ENCODE data around the gene GCK.
"Not testable (repeated sequence)": the region's sequence is repeated elsewhere in the genome, so short reads cannot be mapped to it uniquely, and the experiment has no call there.

The GCK gene

DNA sequence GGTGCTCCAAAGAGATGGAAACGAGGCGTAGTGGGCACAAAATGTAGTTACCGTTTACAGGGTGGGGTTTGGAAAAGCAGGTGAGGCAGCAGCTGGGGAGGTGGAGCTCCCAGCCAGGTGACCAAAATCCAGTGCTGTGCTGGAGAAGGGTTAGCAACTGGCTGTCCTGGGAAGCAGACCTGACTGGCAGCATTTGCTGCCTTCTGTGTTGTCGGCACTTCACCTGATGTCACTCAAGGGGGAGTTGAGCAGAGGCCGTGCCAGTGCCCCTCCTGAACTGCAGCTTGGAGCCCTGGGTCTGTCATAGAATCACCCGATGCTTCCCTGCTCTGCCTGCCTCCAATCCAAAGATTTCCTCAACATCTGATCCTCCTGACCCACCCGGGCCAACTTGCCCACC is 12.8 kb downstream of the GCK start:
- no peak for DNase-seq

DNA sequence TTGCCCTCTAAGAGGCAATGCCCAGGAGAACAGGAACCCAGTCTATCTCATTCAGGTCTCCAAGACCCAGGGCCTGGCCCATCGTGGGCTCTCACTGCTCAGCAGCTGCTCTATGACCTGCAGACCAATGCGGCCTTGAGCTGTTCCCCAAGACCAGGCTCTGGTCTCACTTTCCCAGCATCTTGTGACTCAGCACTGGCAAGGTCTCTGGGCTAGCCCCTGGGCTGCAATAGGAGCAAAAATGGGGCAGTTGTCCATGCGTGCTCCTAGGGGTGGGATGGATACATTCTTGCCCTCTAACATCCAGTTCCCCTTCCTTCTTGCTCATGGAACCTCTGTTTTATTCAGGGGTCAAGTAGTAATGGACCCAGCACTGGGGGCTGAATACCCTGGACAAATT is 13.5 kb downstream of the GCK start:
- DNase-seq, result no peak

DNA sequence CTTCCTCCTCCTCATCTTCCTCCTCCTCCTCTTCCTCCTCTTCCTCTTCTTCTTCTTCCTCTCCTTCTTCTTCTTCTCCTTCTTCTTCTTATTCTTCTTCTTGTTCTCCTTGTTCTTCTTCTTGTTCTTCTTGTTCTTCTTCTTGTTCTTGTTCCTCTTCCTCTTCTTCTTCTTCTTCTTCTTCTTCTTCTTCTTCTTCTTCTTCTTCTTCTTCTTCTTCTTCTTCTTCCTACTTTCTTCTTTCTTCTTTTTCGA is 14.6 kb downstream of the GCK start:
- DNase-seq, result not testable (repeated sequence)

DNA sequence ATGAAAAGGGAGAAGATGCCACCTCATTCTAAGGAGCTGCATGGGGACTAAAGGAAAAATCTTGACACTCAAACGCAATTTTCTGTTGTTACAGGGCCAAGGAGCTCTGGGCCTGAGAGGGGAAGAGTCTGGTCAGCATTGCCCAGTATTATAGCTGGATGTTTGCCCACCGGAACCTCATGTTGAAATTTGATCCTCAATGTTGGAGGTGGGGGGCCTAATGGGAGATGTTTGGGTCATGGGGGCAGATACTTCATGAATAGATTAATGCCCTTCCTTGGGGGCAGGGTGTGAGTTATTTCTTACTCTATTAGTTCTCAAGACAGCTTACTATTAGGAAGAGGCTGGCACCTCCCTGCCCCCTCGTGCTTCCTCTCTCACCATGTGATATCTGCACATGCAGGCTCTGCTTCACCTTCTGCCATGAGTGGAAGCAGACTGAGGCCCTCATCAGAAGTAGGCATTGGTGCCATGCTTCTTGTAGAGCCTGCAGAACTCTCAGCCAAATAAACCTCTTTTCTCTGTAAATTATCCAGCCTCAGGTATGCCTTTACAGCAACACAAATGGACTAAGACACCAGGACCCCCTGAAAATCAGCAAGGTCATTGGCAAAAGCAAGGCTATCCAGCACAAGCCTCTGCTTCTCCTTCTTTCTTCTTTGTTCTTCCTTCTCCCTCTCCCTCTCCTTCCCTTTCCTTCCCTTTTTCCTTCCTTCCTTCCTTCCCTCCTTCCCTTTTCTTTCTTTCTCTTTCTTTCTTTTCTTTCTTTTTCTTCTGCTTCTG is 15.1 kb downstream of the GCK start:
- DNase-seq, result no peak

DNA sequence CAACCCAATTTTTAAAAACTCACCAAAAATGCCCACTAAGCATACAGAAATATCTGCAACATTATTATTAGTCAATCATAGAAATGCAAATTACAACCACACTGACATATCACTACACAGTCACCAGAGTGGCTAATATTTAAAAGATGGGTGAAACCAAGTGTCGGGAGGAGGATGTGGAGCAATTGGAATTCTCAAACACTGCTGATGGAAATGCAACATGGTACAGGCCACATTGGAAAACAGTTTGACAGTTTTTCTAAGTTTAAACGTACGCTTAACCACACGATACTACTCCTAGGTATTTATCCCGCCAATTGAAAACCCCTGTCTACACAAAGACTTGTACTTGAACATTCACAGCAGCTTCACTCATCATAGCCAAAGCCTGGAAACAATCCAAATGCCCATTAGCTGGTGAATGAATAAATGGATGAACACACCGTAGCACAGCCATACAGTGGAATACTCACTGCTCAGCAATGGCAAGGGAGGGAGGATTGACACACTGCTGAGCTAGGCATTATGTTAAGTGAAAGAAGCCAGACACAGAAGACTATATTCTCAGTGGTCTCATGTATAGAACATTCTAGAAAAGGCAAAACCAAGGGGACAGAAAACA is 16.3 kb downstream of the GCK start:
- DNase-seq, result no peak

DNA sequence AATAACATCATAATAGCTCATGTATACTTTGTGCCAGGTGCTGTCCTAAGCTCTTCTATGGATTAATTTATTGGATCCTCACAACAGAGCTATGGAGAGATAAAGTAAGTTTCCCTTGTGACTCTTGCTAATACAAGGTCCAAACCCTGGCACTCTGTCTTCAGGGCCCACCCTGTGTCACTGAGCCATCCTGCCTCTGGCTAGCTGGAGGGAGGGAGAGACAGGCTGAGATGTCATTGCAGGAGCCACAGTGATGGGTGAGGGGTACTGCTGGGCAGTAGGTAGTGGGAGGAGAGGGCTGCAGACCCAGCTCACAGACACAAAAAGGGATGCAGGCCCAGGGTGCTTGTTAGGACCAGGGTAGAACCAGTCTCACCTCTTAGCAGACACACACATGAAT is 16.9 kb downstream of the GCK start:
- DNase-seq, result no peak

DNA sequence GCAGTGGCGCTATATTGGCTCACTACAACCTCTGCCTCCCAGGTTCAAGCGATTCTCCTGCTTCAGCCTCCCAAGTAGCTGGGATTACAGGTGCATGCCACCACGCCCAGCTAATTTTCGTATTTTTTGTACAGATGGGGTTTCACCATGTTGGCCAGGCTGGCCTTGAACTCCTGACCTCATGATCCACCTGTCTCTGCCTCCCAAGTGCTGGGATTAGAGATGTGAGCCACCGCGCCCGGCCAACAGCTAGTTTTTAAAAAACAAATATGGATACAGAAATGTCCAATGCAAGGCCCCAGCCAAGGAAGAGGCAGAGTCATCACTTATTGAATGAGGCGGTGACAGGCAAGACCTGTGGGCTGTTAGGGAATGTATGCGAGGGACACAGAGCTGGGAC is 17.3 kb downstream of the GCK start:
- DNase-seq, result not testable (repeated sequence)

DNA sequence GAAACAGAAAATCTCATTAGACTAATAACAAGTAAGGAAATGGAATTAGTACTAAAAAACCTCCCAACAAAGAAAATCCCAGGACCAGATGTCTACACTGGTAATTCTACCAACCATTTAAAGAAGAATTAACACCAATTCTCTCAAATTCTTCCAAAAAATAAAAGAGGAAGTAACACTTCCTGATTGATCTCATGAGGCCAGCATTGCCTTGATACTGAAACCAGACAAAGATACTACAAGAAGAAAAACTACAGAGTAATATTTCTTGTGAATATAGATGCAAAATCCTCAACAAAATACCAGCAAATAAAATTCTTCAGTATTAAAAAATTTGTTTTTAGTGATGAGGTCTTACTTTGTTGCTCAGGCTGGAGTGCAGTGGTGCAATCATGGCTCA is 21.3 kb downstream of the GCK start:
- no peak for DNase-seq

DNA sequence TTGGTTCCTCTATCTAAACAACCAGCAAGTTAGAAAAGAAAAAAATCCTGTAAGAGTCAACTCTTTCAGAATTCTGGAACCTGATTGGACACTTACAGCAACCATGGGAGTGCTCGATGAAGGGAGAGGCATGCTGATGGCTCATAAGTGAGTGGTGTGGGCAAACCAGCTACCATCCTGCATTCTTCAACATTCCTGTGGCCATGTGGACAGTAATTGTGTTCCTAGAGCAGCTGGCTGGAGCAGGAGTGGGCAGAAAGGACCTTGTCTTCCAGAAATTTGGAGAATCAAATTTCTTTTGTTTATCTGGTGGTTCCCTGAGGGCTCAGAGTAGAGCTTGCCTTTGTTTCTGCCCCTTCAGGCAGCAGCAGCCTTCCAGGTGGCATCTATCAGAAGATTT is 25.6 kb downstream of the GCK start:
- DNase-seq, result no peak

DNA sequence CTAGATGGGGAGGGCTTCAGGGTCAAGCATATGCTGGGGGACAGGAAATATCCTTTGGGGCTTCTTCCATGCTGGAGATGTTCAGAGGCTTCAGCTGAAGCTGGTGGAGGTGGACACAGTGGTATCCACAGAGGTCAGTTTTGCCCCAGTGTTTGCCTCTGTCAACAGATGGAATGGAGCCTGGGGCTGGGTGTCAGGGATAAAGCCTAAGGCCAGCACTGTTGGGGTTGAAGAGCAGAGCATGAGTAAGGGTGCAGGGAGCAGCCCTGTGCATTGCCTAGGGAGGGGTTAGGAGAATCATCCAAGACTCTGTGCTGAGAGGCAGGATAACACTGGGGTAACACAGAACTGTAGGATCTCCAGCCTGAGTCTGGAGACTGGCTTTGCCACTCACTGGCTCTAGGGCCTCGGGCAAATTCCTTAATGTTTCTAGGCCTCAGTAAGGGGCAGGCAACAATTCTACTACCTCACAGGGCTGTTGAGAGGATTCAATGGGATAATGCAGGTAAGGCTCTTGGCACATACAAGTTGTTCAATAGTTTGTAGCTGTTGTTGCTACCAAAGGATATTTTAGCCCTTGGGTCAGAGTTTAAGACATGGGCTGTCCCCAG is 26.3 kb downstream of the GCK start:
- no peak for DNase-seq

DNA sequence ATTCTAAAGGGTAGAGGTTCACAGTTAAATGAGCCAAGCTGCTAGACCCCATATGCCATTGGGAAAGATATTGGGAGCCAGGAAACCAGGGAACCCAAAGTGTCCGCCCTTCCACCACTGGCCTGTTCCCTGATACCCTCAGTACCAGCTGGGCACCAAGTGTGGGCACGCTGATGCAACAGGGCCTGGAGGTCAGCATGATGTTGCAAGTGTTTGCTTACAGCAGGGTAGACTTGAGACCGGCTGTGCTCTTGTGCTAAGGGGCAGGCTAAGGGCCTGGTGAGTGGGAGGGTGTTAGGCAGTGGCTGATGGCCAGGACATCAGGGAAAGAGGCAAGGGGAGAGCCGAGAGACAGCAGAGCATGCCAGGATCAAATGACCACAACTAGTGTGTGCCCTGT is 27.1 kb downstream of the GCK start:
- no peak for DNase-seq

DNA sequence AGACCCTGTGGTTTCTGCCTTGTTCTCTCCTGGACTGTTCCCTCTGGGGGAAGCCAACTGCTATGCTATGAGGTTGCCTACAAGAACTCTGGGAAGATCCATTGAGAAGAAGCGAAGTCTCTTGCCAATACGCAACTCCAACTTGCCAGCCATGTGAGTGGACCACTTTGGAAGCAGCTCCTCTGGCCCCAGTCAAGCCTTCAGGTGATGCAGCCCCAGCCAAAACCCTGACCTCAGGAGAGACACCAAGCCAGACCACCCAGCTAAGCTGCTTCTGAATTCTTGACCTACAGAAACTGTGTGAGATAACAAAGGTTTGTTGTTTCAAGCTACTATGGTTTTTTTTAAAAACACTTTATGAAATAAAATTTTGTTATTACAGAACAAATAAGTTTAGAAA is 27.9 kb downstream of the GCK start:
- no peak for DNase-seq

DNA sequence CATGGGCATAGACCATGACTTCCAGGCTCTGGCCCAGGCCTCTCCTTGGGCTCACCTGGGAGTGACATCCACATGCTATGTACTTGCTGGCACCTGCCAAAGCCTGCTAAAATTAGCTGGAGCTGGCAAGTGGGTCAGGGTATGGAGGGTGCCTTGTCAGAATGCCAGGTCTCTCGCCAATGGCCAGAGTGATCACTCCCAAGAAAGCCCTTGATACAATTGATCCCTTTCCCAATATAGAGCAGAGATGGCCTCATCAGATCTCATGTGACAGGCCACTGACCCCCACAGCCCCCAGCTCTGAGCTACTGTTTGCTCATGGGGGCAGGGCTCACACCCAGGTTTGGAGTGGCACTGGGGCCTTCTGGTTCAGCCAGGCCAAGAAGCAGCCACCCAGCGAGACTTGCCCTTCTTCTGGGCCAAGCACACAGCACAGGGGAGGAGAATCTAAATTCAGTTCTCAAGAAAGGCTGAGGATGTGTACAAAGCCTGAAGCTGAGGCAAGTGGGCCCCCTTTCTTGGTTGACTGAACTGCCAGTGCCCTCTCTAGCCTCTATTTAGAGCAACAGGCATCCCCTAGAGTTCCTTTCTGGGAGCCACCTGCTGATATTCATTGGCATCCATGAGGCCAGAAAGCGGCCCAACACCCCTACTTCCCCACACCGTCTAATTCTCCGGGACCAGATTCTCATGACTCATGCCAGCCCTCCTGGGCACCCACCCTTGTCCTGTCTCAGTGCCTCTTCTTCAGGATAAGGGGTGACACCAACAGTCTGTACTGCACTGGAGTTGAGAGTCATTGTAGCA is 29.2 kb downstream of the GCK start:
- no peak for DNase-seq

DNA sequence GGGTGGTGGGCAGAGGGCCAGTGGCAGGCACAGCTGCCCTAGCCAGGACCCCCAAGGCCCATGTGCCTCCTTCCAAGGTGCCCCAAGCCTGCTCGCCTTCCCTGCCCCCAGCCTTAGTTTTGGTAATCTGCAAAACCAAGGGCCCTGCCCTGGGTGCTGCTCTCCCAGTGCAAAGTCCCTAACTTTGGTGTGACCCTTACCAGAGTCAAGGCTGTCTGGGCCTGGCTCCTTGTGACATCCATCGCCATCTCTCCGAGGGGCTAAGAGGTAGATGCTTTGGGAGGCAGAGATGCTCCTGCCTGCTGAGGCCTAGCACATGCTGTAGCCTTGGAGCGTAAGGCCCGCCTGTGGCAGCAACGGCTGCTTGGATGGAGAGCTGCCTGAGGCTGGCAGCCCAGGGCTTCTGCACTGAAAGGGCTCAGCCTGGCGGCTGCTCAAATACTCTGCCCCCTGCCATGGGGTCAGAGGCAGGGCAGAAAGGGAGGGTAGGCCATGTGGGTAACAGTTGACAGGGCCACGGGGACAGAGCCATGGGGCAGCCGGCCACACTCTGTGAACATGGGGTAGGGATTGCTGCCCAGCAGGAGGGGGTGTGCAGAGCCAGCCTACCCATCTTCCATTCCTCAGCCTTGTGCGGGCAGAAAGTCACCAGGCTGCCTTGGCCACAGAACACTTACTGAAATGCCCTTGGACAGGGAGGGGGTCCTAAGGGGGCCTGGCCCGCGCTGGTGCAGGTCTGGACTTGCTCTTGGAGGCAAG is 30.2 kb downstream of the GCK start:
- no peak for DNase-seq

DNA sequence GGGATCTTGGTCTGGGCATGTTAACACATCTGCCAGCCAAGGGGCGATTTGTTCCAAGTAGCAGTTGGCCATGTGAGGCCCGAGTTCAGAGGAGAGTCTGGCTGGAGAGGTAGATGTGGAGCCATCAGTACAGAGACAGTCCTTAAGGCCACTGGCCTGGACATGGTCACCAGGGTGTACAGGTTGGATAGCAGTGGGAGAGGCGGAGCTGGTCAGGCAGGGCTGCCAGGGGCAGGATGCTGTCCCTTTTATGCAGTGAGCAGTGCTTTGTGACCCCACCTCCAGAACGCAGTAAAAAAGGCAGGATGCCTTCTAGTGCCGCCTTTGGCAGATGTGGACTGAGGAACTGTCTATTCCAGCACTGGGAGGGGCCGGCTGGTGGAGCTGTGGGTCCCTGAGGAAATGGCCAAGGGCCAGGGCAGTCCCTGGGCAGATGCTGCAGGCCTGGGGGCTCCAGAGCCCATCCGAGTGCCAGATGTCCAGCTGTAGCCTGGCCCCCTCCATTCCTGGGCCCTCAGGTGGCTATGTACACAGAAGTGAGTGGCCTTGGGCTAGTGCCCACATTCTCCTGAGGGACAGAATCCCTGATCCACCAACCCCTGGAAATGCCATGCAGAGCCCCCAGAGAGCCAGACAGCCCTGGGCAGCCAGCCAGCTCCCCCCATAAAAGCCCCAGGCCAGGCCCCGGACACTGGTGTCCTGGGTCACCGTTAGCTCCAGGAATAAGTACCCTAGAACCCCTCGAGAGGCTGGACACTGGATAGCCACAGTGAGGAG is 31.0 kb downstream of the GCK start:
- DNase-seq, result no peak

DNA sequence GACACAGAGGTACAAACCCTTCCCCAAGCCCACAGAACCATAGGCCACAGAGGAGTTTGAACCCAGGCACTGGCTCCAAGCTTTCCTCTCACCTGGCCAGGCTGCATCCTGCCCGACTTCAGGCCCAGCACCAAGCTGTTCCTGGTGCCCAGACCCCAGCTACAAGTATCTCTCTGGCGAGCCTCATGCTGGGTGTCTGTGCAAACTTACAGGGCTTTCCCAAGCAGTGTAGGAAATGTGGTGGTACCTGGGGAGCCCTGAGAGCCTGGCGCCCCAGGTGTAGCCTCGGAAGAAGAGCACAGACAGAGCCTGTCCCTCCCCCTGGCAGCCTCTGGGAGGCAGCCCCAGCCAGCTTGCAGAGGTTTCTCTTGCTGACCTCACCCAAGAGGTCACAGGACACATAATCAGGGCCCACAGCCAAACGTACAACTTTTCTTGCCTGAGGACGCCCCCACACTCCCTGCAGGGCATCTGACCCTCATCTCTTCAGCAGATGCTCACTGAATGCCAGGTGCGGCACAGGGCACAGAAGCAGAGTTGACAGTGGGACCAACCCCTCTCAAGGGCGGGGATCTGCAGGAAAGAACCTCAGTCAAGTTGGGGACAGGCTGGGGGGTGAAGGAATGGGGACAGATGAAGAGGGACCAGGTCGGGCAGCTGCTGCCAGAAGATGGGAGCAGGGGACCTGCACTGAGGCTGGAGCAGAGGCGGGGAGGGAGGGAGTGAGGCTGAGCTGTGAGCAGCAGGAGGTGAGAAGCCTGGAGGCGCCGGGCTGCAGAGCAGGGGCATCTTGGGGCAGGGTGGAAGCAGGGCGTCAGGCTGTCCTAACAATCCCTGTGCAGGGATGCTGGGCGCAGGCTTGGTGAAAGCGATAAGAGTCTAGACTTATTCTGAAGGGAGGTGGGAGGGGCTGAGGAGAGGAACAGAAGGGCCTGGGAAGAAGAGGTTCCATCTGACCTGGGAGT is 31.8 kb downstream of the GCK start:
- DNase-seq, result no peak

DNA sequence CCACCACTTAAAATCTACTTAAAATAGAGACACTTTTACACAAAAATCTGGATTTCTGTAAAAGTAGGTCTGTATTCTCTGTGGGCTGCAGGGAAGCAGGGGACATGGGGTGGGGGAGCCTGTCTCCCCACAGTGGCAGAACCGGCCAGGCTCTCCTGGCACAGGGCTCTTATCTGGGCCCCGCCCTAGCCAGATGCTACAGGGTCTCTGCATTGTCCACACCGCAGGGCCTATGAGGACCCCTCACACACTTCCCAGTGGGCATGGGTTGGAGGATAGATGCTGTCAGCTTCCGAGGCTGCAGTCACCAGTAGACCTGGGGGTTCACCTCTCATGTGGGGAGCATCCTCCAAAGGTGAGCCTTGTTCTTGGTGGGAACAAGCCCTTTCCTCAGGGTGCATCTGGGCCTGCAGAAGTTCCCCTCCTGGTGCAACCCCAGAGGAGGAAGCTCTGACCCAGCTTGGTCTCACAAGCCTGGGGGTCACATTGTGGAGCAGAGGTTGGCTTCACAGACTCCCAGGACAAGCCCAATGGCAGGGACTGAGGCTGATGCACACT is 32.7 kb downstream of the GCK start:
- DNase-seq, result no peak

DNA sequence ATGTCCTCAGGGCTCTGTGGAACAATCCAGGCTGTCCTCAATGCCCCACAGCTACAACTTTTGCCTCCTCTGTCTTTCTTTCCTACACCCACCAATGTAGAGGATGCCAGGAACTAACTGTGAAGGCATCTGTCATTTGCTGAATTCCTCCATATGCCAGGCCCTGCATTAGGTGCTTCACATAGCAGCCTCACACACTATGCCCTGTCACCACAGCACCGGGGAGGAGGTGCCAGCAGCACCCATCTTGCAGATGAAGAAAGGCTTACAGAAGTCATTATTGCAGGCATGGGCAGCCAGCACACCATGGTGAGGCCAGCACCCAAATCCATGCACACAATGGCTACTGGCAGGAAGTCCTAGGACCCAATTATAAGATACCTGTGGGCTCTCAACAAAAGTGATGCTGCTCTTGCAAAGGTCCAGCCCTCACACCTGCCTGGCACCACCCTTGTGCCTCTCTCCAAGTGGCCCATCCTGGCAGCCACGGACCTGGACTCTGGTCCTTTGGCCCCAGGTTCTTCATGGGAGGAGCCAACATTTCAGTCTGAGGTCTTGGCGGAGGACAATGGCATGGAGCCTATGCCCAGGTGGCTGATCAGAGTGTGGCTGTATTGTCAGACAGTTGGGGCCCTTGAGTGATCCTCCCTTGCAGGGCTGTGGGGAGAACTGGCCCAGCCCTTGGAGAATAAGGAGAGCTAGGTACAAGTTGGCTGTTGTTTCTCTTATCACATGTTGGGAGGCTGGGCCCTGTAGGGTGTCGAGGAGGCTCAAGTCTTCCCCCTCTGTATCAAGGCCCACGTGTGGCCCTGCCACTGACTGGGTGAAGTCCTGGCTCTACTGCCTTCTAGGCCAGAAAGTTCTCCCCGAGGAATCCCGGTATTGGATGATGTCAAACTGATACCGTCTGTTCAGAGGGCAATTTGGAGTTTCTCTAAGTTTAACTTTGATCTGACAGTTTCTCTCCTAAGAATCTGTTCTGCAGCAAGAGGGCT is 33.8 kb downstream of the GCK start:
- DNase-seq, result no peak

DNA sequence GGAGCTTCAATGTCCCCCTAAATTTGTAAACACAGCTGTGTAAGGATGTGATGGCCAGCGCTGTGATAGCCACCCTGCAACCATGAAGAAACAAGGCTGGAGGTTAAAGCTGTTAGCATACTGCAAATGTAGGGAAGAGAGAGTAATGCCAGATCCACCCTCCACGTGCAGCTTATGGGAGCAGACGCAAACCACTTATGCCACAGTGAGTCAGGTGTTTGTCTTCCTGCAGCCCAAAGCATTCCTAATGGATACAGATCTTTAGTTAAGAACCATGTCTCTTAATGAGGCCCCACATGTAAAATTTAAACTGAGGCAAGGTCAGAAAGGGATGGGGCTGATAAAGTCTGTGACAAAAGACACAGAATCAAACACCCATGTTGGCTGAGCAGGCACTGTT is 34.5 kb downstream of the GCK start:
- no peak for DNase-seq

DNA sequence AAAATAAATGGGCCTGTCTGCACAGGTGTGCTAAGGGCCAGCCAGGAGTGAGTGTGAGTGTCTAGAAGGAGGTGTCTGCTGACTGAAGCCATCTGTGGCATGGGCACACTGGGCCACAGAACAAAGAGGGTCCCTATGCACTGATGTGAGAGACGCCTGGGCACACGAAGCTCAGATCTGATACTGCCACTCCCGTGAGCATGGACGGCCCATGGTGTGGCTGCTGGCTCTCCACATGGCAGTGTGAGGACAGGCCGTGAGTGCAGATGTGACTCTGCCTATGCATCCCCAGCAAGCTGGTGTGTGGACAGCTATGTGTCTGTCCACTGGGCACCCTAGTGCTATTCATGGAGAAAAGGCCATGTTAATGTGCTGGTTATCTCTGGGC is 35.3 kb downstream of the GCK start:
- no peak for DNase-seq

All from CD4-positive, alpha-beta T cell treated with Interleukin-4 for 1 hour (primary cell).